Fibroblast of lung (primary cell): ENCODE results near the gene SLC44A1. TPM values are rescaled to one million over a fixed set of nuclear protein-coding genes. Genes with fewer than 3 reads are reported as not detected.

Experiments
- DNase-seq, 2 donors: peaks; one replicate each; pipeline versions ENCODE4 v3.0.0 to v3.0.0-alpha.2; 2010; ENCODE audit warnings: low read depth in 2 of 2
- H2AFZ ChIP-seq: 2 replicates; pipeline ENCODE4 v1.5.1; 2012; ENCODE audit warnings: low read length, control low read depth, inconsistent platforms
- H3K27ac ChIP-seq: 2 replicates; pipeline ENCODE4 v1.5.1; 2011; ENCODE audit warnings: low read length, control low read depth; ENCODE audit not compliant: insufficient read depth
- H3K27me3 ChIP-seq: 2 replicates; pipeline ENCODE4 v1.5.1; 2011; ENCODE audit warnings: mild to moderate bottlenecking, low read length; ENCODE audit not compliant: control insufficient read depth, insufficient read depth
- H3K36me3 ChIP-seq: 2 replicates; pipeline ENCODE4 v1.5.1; 2011; ENCODE audit warnings: low read length; ENCODE audit not compliant: control insufficient read depth, insufficient read depth
- H3K4me1 ChIP-seq: 2 replicates; pipeline ENCODE4 v1.5.1; 2011; ENCODE audit warnings: low read length; ENCODE audit not compliant: control insufficient read depth, insufficient read depth; ENCODE audit errors: extremely low read depth
- H3K4me2 ChIP-seq: 2 replicates; pipeline ENCODE4 v1.5.1; 2011; ENCODE audit warnings: low read length, control low read depth; ENCODE audit not compliant: insufficient read depth; ENCODE audit errors: extremely low read depth
- H3K4me3 ChIP-seq, 4 experiments: fragments of 200-600 bp in 1 of 4; sonication (generic) in 1 of 4; replicated peaks in 1 of 4; 2 replicates each; pipeline ENCODE4 v1.5.1; 2011 to 2016; ENCODE audit warnings: low read length in 4 of 4, low read depth in 3 of 4, mild to moderate bottlenecking in 3 of 4, control low read depth in 2 of 4, inconsistent platforms in 1 of 4, mixed read lengths in 1 of 4; ENCODE audit not compliant: insufficient read depth in 1 of 4; ENCODE audit errors: control extremely low read depth in 1 of 4
- H3K79me2 ChIP-seq: 2 replicates; pipeline ENCODE4 v1.5.1; 2012; ENCODE audit warnings: mild to moderate bottlenecking, low read length, inconsistent platforms; ENCODE audit not compliant: control insufficient read depth, insufficient read depth
- H3K9ac ChIP-seq: 2 replicates; pipeline ENCODE4 v1.5.1; 2011; ENCODE audit warnings: mild to moderate bottlenecking, low read length, control low read depth; ENCODE audit not compliant: insufficient read depth
- H3K9me3 ChIP-seq: 2 replicates; pipeline ENCODE4 v1.5.1; 2012; ENCODE audit warnings: low read depth, low read length; ENCODE audit not compliant: control insufficient read depth, insufficient read depth
- H4K20me1 ChIP-seq: 2 replicates; pipeline ENCODE4 v1.5.1; 2011; ENCODE audit warnings: low read length; ENCODE audit not compliant: control insufficient read depth, insufficient read depth; ENCODE audit errors: extremely low read depth
- EZH2 ChIP-seq: IDR thresholded peaks from 2 replicates; pipeline ENCODE4 v1.5.1; 2012; ENCODE audit warnings: low read length, control low read depth, mild to moderate bottlenecking; ENCODE audit errors: missing control alignments
- polyA plus RNA-seq, 2 donors: library from polyadenylated mRNA; depleted of rRNA in 1 of 2; stranded (reverse) in 1 of 2; unstranded in 1 of 2; fragments of >200 nt; gene quantifications; 2 replicates each; pipeline ENCODE4 v1.2.1, GENCODE V29; 2011 to 2012; ENCODE audit warnings: missing spikeins in 1 of 2
- total RNA-seq: library from RNA; depleted of rRNA; stranded (reverse); fragments of >200 nt; gene quantifications from 2 replicates; pipeline ENCODE4 v1.2.1, GENCODE V29; 2014
- TF ChIP-seq, protein P1 (sequence below), 2 donors: IDR thresholded peaks in 1 of 2; conservative IDR thresholded peaks in 1 of 2; 1 replicate in 1 of 2; 2 replicates in 1 of 2; pipeline ENCODE4 v1.5.1; 2011 to 2012; ENCODE audit warnings: low read length in 2 of 2, control low read depth in 1 of 2, inconsistent platforms in 1 of 2, low read depth in 1 of 2, mild to moderate bottlenecking in 1 of 2

The SLC44A1 gene
- total and polyA plus RNA-seq, 2 donors (not counting 1 experiment from before 2014, with no cell fraction given): 35.9 to 54.2 TPM

DNA sequence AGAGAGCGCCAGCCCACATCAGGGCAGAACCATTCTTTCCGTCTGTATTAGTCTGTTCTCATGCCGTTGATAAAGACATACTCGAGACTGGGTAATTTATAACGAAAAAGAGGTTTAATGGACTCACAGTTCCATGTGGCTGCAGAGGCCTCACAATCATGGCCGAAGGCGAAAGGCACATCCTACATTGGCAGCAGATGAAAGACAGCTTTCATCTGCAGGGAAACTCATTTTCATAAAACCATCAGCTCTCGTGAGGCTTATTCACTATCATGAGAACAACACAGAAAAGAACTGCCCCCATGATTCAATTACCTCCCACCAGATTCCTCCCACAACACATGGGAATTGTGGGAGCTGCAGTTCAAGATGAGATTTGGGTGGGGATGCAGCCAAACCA is 198.7 kb downstream of the SLC44A1 start:
- no peaks in the 10 kb centered on the region for H3K79me2 ChIP-seq
- no peak overlapping the region for H3K9ac ChIP-seq
- H2AFZ ChIP-seq: no peak overlapping the region
- H3K36me3 ChIP-seq: no peaks in the 10 kb centered on the region
- no peak overlapping the region for H3K4me2 ChIP-seq
- H3K4me1 ChIP-seq: peaks cover 10% of the 10 kb centered on the region
- TF ChIP-seq, protein P1, sequence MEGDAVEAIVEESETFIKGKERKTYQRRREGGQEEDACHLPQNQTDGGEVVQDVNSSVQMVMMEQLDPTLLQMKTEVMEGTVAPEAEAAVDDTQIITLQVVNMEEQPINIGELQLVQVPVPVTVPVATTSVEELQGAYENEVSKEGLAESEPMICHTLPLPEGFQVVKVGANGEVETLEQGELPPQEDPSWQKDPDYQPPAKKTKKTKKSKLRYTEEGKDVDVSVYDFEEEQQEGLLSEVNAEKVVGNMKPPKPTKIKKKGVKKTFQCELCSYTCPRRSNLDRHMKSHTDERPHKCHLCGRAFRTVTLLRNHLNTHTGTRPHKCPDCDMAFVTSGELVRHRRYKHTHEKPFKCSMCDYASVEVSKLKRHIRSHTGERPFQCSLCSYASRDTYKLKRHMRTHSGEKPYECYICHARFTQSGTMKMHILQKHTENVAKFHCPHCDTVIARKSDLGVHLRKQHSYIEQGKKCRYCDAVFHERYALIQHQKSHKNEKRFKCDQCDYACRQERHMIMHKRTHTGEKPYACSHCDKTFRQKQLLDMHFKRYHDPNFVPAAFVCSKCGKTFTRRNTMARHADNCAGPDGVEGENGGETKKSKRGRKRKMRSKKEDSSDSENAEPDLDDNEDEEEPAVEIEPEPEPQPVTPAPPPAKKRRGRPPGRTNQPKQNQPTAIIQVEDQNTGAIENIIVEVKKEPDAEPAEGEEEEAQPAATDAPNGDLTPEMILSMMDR (conservative IDR thresholded peaks at IDR 0.05 in 1 of 2, IDR thresholded peaks at IDR 0.05 in 1 of 2; ENCODE audit: low read depth in 1 of 2, low read length in 2 of 2): no peak
- TF ChIP-seq EZH2: no peak
- no peaks in the 10 kb centered on the region for H3K9me3 ChIP-seq
- DNase-seq: no peak
- no peaks in the 10 kb centered on the region for H4K20me1 ChIP-seq
- H3K4me3 ChIP-seq: no peak overlapping the region
- no peaks in the 10 kb centered on the region for H3K27me3 ChIP-seq
- no peak overlapping the region for H3K27ac ChIP-seq

DNA sequence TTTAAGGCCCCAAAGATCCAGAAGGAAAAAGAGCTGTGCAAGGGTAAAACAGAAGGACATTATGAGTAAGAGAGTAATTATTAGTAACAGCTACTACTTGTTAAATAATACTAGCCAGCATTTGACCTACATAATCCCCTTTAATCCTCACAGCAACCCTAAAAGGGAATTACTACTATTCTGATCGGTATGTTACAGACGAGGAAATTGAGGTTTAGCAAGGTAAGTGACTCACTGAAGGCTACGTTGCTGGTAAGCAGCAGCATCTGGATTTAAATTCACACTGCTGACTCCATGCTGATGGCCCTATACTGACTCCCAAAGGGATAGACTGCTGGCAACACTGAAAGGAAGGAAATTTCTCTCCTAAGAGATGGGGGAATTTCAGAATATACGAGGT is 199.7 kb downstream of the SLC44A1 start:
- H3K4me3 ChIP-seq: no peak overlapping the region
- TF ChIP-seq EZH2: no peak
- TF ChIP-seq, protein P1 (conservative IDR thresholded peaks at IDR 0.05 in 1 of 2, IDR thresholded peaks at IDR 0.05 in 1 of 2; ENCODE audit: low read depth in 1 of 2, low read length in 2 of 2): no peak
- no peak overlapping the region for H2AFZ ChIP-seq
- H3K4me2 ChIP-seq: no peak overlapping the region
- no peak overlapping the region for H3K27ac ChIP-seq
- H3K79me2 ChIP-seq: peaks cover 9% of the 10 kb centered on the region
- no peaks in the 10 kb centered on the region for H3K27me3 ChIP-seq
- H3K4me1 ChIP-seq: peaks cover 3% of the 10 kb centered on the region
- H4K20me1 ChIP-seq: no peaks in the 10 kb centered on the region
- H3K36me3 ChIP-seq: no peaks in the 10 kb centered on the region
- H3K9ac ChIP-seq: no peak overlapping the region
- peak in 1 of 2 donors; percentile 74 for DNase-seq
- H3K9me3 ChIP-seq: no peaks in the 10 kb centered on the region

DNA sequence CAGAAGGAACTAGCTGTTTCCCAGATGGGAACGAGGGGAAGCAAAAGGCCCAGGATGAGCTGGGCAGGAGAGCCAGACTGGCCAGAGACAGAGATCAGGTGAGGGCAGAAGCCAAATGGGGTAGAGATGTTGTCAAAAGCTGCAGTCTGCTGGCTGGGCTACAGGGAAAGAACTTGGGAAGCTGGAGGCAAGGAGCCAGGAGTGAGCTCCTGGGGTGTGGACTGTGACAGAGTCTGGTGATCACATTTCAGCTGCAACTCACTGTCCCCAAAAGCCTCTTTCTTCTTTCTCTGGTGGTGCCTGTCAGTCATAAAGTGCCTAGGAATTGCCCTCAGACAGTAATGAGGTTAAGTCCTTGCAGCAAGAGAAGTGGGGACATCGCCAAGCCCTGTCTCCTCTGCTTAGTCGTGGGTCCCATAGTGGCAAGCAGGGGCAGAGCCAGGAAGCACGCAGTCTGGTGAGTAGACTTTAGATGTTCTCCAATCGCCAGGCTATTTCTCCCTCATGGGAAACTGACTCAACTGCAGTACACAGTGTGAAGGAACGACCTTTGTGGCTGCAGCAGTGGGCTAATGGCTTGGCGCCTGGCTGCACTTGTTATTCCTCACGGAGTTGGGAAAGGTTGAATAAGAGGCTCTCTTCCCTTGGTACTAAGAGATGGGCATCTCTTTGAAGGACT is 200.9 kb downstream of the SLC44A1 start:
- Histone ChIP-seq H3K79me2 (peaks cover 22% of the 10 kb centered on the region), H3K27ac (no peak overlapping the region), H3K9ac (no peak overlapping the region), H3K4me3 (no peak overlapping the region), H3K4me2 (no peak overlapping the region), H4K20me1 (no peaks in the 10 kb centered on the region), H2AFZ (no peak overlapping the region), H3K4me1 (peaks cover 2% of the 10 kb centered on the region), H3K27me3 (no peaks in the 10 kb centered on the region), H3K36me3 (no peaks in the 10 kb centered on the region), H3K9me3 (no peaks in the 10 kb centered on the region)
- DNase-seq: peak in 1 of 2 donors; percentile 51
- no peak for TF ChIP-seq EZH2
- TF ChIP-seq, protein P1 (conservative IDR thresholded peaks at IDR 0.05 in 1 of 2, IDR thresholded peaks at IDR 0.05 in 1 of 2; ENCODE audit: low read depth in 1 of 2, low read length in 2 of 2): no peak
